Keratinocyte (primary cell): ENCODE results near the gene DSCAM. TPM values are rescaled to one million over a fixed set of nuclear protein-coding genes. Genes with fewer than 3 reads are reported as not detected.

Experiments
- DNase-seq: peaks from one replicate; pipeline ENCODE4 v3.0.0-alpha.2; 2011; ENCODE audit warnings: low read depth, missing footprints, low spot score
- FAIRE-seq: peaks from 2 replicates; lab custom pipeline; 2011; peaks lifted over from hg19 to GRCh38; lab: Jason Lieb, UNC
- H2AFZ ChIP-seq: 2 replicates; pipeline ENCODE4 v1.6.0; 2012; ENCODE audit warnings: low read length, control low read depth, inconsistent platforms; ENCODE audit not compliant: control insufficient read depth
- H3K27ac ChIP-seq: 2 replicates; pipeline ENCODE4 v1.5.1; 2011; ENCODE audit warnings: low read length; ENCODE audit not compliant: control insufficient read depth, insufficient read depth
- H3K27me3 ChIP-seq: 3 replicates; pipeline ENCODE4 v1.6.0; 2011; ENCODE audit warnings: low read length; ENCODE audit not compliant: control insufficient read depth, insufficient read depth; ENCODE audit errors: extremely low read depth
- H3K36me3 ChIP-seq, 2 experiments: 2 replicates in 1 of 2; 3 replicates in 1 of 2; pipeline ENCODE4 v1.5.1; 2011; ENCODE audit warnings: low read length in 2 of 2, mild to moderate bottlenecking in 1 of 2; ENCODE audit not compliant: control insufficient read depth in 2 of 2, insufficient read depth in 2 of 2; ENCODE audit errors: extremely low read depth in 1 of 2
- H3K4me1 ChIP-seq: 3 replicates; pipeline ENCODE4 v1.5.1; 2011; ENCODE audit warnings: low read length; ENCODE audit not compliant: control insufficient read depth, insufficient read depth; ENCODE audit errors: extremely low read depth
- H3K4me2 ChIP-seq: 3 replicates; pipeline ENCODE4 v1.6.0; 2011; ENCODE audit warnings: low read depth, low read length; ENCODE audit not compliant: control insufficient read depth, insufficient read depth; ENCODE audit errors: extremely low read depth
- H3K4me3 ChIP-seq, 3 experiments: fragments of 200-600 bp in 1 of 3; sonication (generic) in 1 of 3; 2 replicates in 2 of 3; 3 replicates in 1 of 3; pipeline ENCODE4 v1.5.1; 2011 to 2016; ENCODE audit warnings: low read length in 3 of 3, mild to moderate bottlenecking in 3 of 3, control low read depth in 2 of 3, inconsistent platforms in 1 of 3, low read depth in 1 of 3, mixed read lengths in 1 of 3, mixed run types in 1 of 3, moderate library complexity in 1 of 3; ENCODE audit not compliant: control insufficient read depth in 2 of 3, insufficient read depth in 2 of 3; ENCODE audit errors: extremely low read depth in 1 of 3
- H3K79me2 ChIP-seq: 2 replicates; pipeline ENCODE4 v1.6.0; 2012; ENCODE audit warnings: low read length; ENCODE audit not compliant: control insufficient read depth, insufficient read depth
- H3K9ac ChIP-seq: 3 replicates; pipeline ENCODE4 v1.6.0; 2011; ENCODE audit warnings: low read length; ENCODE audit not compliant: control insufficient read depth, insufficient read depth; ENCODE audit errors: extremely low read depth
- H3K9me1 ChIP-seq: 3 replicates; pipeline ENCODE4 v1.6.0; 2011; ENCODE audit warnings: low read length; ENCODE audit not compliant: control insufficient read depth, insufficient read depth; ENCODE audit errors: extremely low read depth
- H3K9me3 ChIP-seq: 2 replicates; pipeline ENCODE4 v1.5.1; 2012; ENCODE audit warnings: low read depth, low read length; ENCODE audit not compliant: control insufficient read depth
- H4K20me1 ChIP-seq: 3 replicates; pipeline ENCODE4 v1.6.0; 2011; ENCODE audit warnings: low read length; ENCODE audit not compliant: control insufficient read depth, insufficient read depth; ENCODE audit errors: extremely low read depth
- CTCF ChIP-seq, 3 experiments: IDR thresholded peaks in 1 of 3; conservative IDR thresholded peaks in 1 of 3; optimal IDR thresholded peaks in 1 of 3; 2 replicates in 2 of 3; 3 replicates in 1 of 3; pipeline versions ENCODE3 to v1.5.1; 2011; ENCODE audit warnings: low read length in 3 of 3, mild to moderate bottlenecking in 3 of 3, moderate library complexity in 2 of 3, control low read depth in 1 of 3, inconsistent platforms in 1 of 3; ENCODE audit not compliant: insufficient read depth in 2 of 3; ENCODE audit errors: extremely low read depth in 1 of 3
- EZH2 ChIP-seq: IDR thresholded peaks from one replicate; pipeline ENCODE4 v1.6.1; 2012; ENCODE audit warnings: inconsistent platforms, mild to moderate bottlenecking, low read length, moderate library complexity
- dilution Hi-C: fragments of 300-500 bp; cut with MboI; formaldehyde crosslinking; loops from one replicate; pipeline ENCODE4 v1.7.0; 2020; ENCODE audit warnings: low sequenced_read_pairs; ENCODE audit not compliant: extremely low pct_ligation_motif_present
- polyA plus RNA-seq, 5 experiments: library from polyadenylated mRNA; depleted of rRNA in 3 of 5; stranded (reverse) in 3 of 5; stranded (forward) in 1 of 5; unstranded in 1 of 5; fragments of >200 nt; gene quantifications; 1 replicate in 1 of 5; 2 replicates in 3 of 5; 3 replicates in 1 of 5; pipeline versions ENCODE4 v1.2.1 to v1.2.3, GENCODE V29; 2011 to 2012; ENCODE audit warnings: missing spikeins in 2 of 5, low read depth in 1 of 5, low replicate concordance in 1 of 5

The DSCAM gene
- polyA plus RNA-seq, 1 donor (not counting 4 experiments of a cell fraction or from before 2014, with no cell fraction given) = 2.1 TPM

DNA sequence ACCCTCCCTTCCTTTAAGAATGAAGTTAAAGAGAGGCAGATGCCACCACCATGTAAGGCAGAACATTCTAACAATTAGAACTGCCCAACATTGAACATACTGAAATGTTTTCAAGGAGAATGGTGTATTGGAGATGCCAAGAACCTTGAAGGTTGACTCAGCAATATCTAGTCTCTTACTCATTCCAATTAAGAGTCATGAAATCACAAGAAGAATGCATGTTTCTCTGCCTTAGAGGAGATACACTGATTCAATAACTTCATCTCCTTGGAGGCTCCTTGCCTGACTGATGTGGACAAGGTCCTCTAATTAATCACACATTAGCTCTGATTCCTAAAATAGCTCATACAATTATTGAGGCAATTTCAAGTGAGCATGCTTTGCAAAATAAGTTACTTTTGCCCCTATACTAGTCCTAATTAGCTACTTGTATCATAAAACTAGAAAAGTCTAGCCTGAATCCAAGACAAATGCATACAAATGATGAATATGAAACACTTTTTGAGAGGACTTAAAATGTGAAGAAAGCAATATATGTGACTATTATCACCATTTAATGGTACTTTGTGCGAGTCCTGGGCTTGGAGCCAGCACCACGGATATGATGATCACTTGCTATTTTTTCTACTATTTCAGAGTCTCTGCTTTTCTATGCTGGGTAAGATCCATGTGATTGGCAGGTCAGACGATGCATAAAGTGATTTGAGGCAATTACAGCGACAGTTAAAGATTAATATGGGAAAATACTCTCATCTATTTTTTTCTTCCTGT is 114.5 kb downstream of the DSCAM start:
- H3K9me1 ChIP-seq = no peaks in the 10 kb centered on the region
- TF ChIP-seq EZH2 = no peak
- TF ChIP-seq CTCF (optimal IDR thresholded peaks at IDR 0.05 in 1 of 3, IDR thresholded peaks at IDR 0.05 in 1 of 3, conservative IDR thresholded peaks at IDR 0.05 in 1 of 3; ENCODE audit: extremely low read depth in 1 of 3, insufficient read depth in 2 of 3, low read length in 3 of 3) = no peak
- no peak overlapping the region for H2AFZ ChIP-seq
- no peak overlapping the region for H3K27ac ChIP-seq
- dilution Hi-C loops = no loop called here
- H3K9me3 ChIP-seq = no peaks in the 10 kb centered on the region
- no peaks in the 10 kb centered on the region for H4K20me1 ChIP-seq
- DNase-seq = no peak
- no peak overlapping the region for H3K4me2 ChIP-seq
- FAIRE-seq = peak; percentile 58
- no peaks in the 10 kb centered on the region for H3K27me3 ChIP-seq
- no peak overlapping the region for H3K4me3 ChIP-seq
- no peaks in the 10 kb centered on the region for H3K79me2 ChIP-seq
- no peaks in the 10 kb centered on the region for H3K36me3 ChIP-seq
- no peak overlapping the region for H3K9ac ChIP-seq
- H3K4me1 ChIP-seq = no peaks in the 10 kb centered on the region

GRCh38 chr21:40731206-40731605 is 115.8 kb downstream of the DSCAM start:
- TF ChIP-seq CTCF (optimal IDR thresholded peaks at IDR 0.05 in 1 of 3, IDR thresholded peaks at IDR 0.05 in 1 of 3, conservative IDR thresholded peaks at IDR 0.05 in 1 of 3; ENCODE audit: extremely low read depth in 1 of 3, insufficient read depth in 2 of 3, low read length in 3 of 3) (no peak), EZH2 (no peak)
- FAIRE-seq (no peak), DNase-seq (no peak)
- Histone ChIP-seq H3K9ac (no peak overlapping the region), H3K4me3 (no peak overlapping the region), H3K36me3 (no peaks in the 10 kb centered on the region), H4K20me1 (no peaks in the 10 kb centered on the region), H3K79me2 (no peaks in the 10 kb centered on the region), H3K9me3 (no peaks in the 10 kb centered on the region), H2AFZ (no peak overlapping the region), H3K27ac (no peak overlapping the region), H3K27me3 (no peaks in the 10 kb centered on the region), H3K4me1 (no peaks in the 10 kb centered on the region), H3K4me2 (no peak overlapping the region), H3K9me1 (no peaks in the 10 kb centered on the region)
- dilution Hi-C loops = no loop called here
